Measurements from ENCODE around the gene PCDH9.

PCDH9 gene

DNA sequence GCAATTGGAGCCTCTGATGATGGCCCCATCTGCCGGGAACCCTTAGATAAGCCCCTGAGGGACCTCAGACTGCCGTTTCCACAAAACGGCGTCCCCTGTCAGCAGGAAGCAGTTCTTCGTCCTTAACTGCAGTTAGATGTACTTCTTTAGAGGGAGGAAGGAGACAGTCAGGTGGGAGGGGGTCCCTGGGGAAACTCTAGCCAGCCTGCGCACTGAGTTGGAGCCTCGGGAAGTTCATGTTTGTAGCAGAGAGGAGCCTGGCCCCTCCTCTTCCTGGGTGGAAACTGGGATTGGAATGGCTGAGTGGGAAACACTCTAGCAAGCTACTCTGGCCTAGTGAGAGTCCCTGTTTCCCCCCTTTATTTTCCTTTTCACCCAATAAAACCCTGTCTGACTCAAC, 612.4 kb downstream of the PCDH9 start:
- Histone ChIP-seq H3K4me3 (ENCODE audit: insufficient read length, low read depth) (no peak overlapping the region), H3K4me1 (ENCODE audit: insufficient read depth, insufficient read length) (no peaks in the 10 kb centered on the region), H3K36me3 (ENCODE audit: insufficient read depth, insufficient read length, low read length) (no peaks in the 10 kb centered on the region), H3K27me3 (ENCODE audit: insufficient read depth, insufficient read length) (no peaks in the 10 kb centered on the region), H3K9ac (ENCODE audit: insufficient read length, low read depth) (no peak overlapping the region), H3K9me3 (ENCODE audit: insufficient read depth, low read length) (no peaks in the 10 kb centered on the region)
- TF ChIP-seq YY1 (IDR thresholded peaks at IDR 0.05; ENCODE audit: insufficient read depth, insufficient read length): no peak
- no peak for TF ChIP-seq ZNF274 (IDR thresholded peaks at IDR 0.05; ENCODE audit: low read depth, low read length)
- TF ChIP-seq SUZ12 (IDR thresholded peaks at IDR 0.05; ENCODE audit: extremely low read depth, insufficient read depth, insufficient read length): no peak
- DNase-seq (ENCODE audit: low read depth, low spot score): no peak

DNA sequence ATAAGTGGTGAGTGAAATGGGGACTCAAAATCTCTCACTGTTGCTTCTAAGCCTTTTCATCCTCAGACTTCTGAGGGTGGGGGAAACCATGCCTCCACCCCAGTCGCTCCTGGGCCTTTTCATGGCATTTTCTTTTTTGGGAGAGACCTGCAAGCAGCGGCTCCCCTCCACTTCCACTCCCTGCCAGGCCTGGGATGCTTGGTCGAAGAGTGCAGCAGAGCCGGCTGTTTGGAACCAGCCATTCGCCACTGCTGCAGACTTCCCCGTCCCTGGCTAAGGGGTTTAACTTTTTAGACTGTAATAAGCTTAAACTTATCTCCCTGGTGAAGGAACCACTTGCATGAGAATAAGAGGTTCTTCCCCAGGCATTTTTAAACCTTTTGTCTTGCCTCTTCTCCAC, 617.2 kb downstream of the PCDH9 start:
- no peaks in the 10 kb centered on the region for H3K4me1 ChIP-seq (ENCODE audit: insufficient read depth, insufficient read length)
- TF ChIP-seq SUZ12 (IDR thresholded peaks at IDR 0.05; ENCODE audit: extremely low read depth, insufficient read depth, insufficient read length) (no peak), ZNF274 (IDR thresholded peaks at IDR 0.05; ENCODE audit: low read depth, low read length) (no peak), YY1 (IDR thresholded peaks at IDR 0.05; ENCODE audit: insufficient read depth, insufficient read length) (no peak)
- H3K27me3 ChIP-seq (ENCODE audit: insufficient read depth, insufficient read length): no peaks in the 10 kb centered on the region
- no peak for DNase-seq (ENCODE audit: low read depth, low spot score)
- H3K36me3 ChIP-seq (ENCODE audit: insufficient read depth, insufficient read length, low read length): no peaks in the 10 kb centered on the region
- no peaks in the 10 kb centered on the region for H3K9me3 ChIP-seq (ENCODE audit: insufficient read depth, low read length)
- H3K9ac ChIP-seq (ENCODE audit: insufficient read length, low read depth): no peak overlapping the region
- H3K4me3 ChIP-seq (ENCODE audit: insufficient read length, low read depth): no peak overlapping the region

DNA sequence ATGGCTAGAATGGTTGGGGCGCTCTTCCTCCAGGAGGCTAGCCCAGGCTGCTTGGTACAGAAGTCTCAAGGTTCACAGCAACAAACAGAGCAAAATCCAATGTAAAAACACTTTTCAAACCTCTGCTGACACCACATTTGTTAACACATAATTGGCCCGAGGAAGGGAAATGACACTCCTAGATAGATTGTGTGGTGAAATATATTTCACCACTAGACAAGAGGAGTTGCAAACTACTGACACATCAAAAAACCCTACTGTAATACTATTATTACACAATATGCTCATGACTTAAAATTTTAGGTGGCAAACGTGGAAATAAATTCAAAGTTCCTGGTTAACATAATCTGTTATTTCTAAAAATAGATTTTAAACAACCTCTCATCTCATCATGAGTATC, 643.6 kb downstream of the PCDH9 start:
- Histone ChIP-seq H3K27me3 (ENCODE audit: insufficient read depth, insufficient read length) (no peaks in the 10 kb centered on the region), H3K36me3 (ENCODE audit: insufficient read depth, insufficient read length, low read length) (no peaks in the 10 kb centered on the region), H3K4me3 (ENCODE audit: insufficient read length, low read depth) (no peak overlapping the region), H3K4me1 (ENCODE audit: insufficient read depth, insufficient read length) (no peaks in the 10 kb centered on the region), H3K9ac (ENCODE audit: insufficient read length, low read depth) (no peak overlapping the region), H3K9me3 (ENCODE audit: insufficient read depth, low read length) (no peaks in the 10 kb centered on the region)
- DNase-seq (ENCODE audit: low read depth, low spot score): no peak
- TF ChIP-seq YY1 (IDR thresholded peaks at IDR 0.05; ENCODE audit: insufficient read depth, insufficient read length) (no peak), ZNF274 (IDR thresholded peaks at IDR 0.05; ENCODE audit: low read depth, low read length) (no peak), SUZ12 (IDR thresholded peaks at IDR 0.05; ENCODE audit: extremely low read depth, insufficient read depth, insufficient read length) (no peak)

- Histone ChIP-seq H3K27me3 (ENCODE audit: insufficient read depth, insufficient read length) (no peaks in the 10 kb centered on the region), H3K9me3 (ENCODE audit: insufficient read depth, low read length) (no peaks in the 10 kb centered on the region), H3K4me3 (ENCODE audit: insufficient read length, low read depth) (no peak overlapping the region), H3K9ac (ENCODE audit: insufficient read length, low read depth) (no peak overlapping the region), H3K4me1 (ENCODE audit: insufficient read depth, insufficient read length) (no peaks in the 10 kb centered on the region), H3K36me3 (ENCODE audit: insufficient read depth, insufficient read length, low read length) (no peaks in the 10 kb centered on the region)
- TF ChIP-seq YY1 (IDR thresholded peaks at IDR 0.05; ENCODE audit: insufficient read depth, insufficient read length) (no peak), SUZ12 (IDR thresholded peaks at IDR 0.05; ENCODE audit: extremely low read depth, insufficient read depth, insufficient read length) (no peak), ZNF274 (IDR thresholded peaks at IDR 0.05; ENCODE audit: low read depth, low read length) (no peak)
- no peak for DNase-seq (ENCODE audit: low read depth, low spot score)
Observed at GRCh38 chr13:66585669-66586203, 644.4 kb downstream of the PCDH9 start.

GRCh38 chr13:66581675-66582074, 648.5 kb downstream of the PCDH9 start:
- no peak overlapping the region for H3K9ac ChIP-seq (ENCODE audit: insufficient read length, low read depth)
- H3K4me1 ChIP-seq (ENCODE audit: insufficient read depth, insufficient read length): no peaks in the 10 kb centered on the region
- H3K36me3 ChIP-seq (ENCODE audit: insufficient read depth, insufficient read length, low read length): no peaks in the 10 kb centered on the region
- H3K27me3 ChIP-seq (ENCODE audit: insufficient read depth, insufficient read length): no peaks in the 10 kb centered on the region
- no peaks in the 10 kb centered on the region for H3K9me3 ChIP-seq (ENCODE audit: insufficient read depth, low read length)
- no peak for TF ChIP-seq YY1 (IDR thresholded peaks at IDR 0.05; ENCODE audit: insufficient read depth, insufficient read length)
- no peak for TF ChIP-seq ZNF274 (IDR thresholded peaks at IDR 0.05; ENCODE audit: low read depth, low read length)
- no peak for TF ChIP-seq SUZ12 (IDR thresholded peaks at IDR 0.05; ENCODE audit: extremely low read depth, insufficient read depth, insufficient read length)
- H3K4me3 ChIP-seq (ENCODE audit: insufficient read length, low read depth): no peak overlapping the region
- no peak for DNase-seq (ENCODE audit: low read depth, low spot score)

DNA sequence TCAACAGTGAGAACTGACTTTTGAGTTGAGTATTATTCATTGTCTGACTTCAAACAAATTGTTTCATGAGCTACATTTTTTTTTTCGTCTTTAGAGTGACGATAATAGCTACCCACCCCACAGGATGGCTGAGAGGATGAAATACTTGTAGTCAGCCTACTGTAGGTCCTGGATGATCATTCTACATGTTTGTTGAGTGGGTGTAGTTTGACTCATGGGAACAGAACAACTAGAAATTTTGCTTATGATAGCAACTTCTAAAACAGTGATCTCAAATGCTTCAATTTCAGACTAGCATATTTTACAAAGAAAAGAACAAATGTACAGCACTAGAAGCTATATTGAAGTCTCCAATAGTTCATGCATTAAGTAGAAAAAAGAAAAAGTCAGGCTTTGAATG, 651.8 kb downstream of the PCDH9 start:
- no peak for DNase-seq (ENCODE audit: low read depth, low spot score)

DNA sequence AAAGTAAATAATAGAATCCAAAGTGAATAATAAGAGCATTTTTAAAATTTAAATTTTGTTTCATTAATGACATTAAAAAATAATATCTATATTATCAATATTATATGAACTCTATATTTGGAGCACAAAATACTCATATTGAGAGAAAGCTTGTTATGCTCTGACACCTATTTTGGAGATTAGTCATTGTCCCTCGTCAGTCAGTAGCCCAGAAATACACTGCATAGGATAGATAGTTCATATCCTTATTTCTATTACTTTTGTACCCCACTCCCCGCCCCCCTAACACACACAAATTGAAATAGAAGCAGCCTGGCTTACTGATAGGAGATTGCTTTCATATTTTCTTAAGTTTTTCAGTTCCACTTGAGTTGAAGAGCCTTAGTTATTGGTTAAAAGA, 652.8 kb downstream of the PCDH9 start:
- no peaks in the 10 kb centered on the region for H3K4me1 ChIP-seq (ENCODE audit: insufficient read depth, insufficient read length)
- H3K4me3 ChIP-seq (ENCODE audit: insufficient read length, low read depth): no peak overlapping the region
- H3K9me3 ChIP-seq (ENCODE audit: insufficient read depth, low read length): no peaks in the 10 kb centered on the region
- no peaks in the 10 kb centered on the region for H3K27me3 ChIP-seq (ENCODE audit: insufficient read depth, insufficient read length)
- no peaks in the 10 kb centered on the region for H3K36me3 ChIP-seq (ENCODE audit: insufficient read depth, insufficient read length, low read length)
- no peak overlapping the region for H3K9ac ChIP-seq (ENCODE audit: insufficient read length, low read depth)
- no peak for DNase-seq (ENCODE audit: low read depth, low spot score)
- TF ChIP-seq SUZ12 (IDR thresholded peaks at IDR 0.05; ENCODE audit: extremely low read depth, insufficient read depth, insufficient read length) (no peak), ZNF274 (IDR thresholded peaks at IDR 0.05; ENCODE audit: low read depth, low read length) (no peak), YY1 (IDR thresholded peaks at IDR 0.05; ENCODE audit: insufficient read depth, insufficient read length) (no peak)

More for the DNA sequence above, 651.8 kb downstream of the PCDH9 start:
- Histone ChIP-seq H3K9me3 (ENCODE audit: insufficient read depth, low read length) (no peaks in the 10 kb centered on the region), H3K36me3 (ENCODE audit: insufficient read depth, insufficient read length, low read length) (no peaks in the 10 kb centered on the region), H3K4me3 (ENCODE audit: insufficient read length, low read depth) (no peak overlapping the region), H3K27me3 (ENCODE audit: insufficient read depth, insufficient read length) (no peaks in the 10 kb centered on the region), H3K4me1 (ENCODE audit: insufficient read depth, insufficient read length) (no peaks in the 10 kb centered on the region), H3K9ac (ENCODE audit: insufficient read length, low read depth) (no peak overlapping the region)
- TF ChIP-seq SUZ12 (IDR thresholded peaks at IDR 0.05; ENCODE audit: extremely low read depth, insufficient read depth, insufficient read length) (no peak), ZNF274 (IDR thresholded peaks at IDR 0.05; ENCODE audit: low read depth, low read length) (no peak), YY1 (IDR thresholded peaks at IDR 0.05; ENCODE audit: insufficient read depth, insufficient read length) (no peak)

Measured in NT2/D1 (cell line).